Suprapubic skin (tissue), 4 donors: ENCODE data around the gene ANXA2R.

Experiments used
- POLR2A ChIP-seq, 2 donors: fragments of 450-650 bp; IDR thresholded peaks; one replicate each; pipeline ENCODE4 v1.6.1; 2017; ENCODE audit warnings: antibody characterized with exemption in 2 of 2, mild to moderate bottlenecking in 2 of 2, moderate library complexity in 2 of 2
- POLR2AphosphoS5 ChIP-seq, 3 donors: sonication (generic); formaldehyde crosslinking; IDR thresholded peaks; one replicate each; pipeline ENCODE4 v1.6.1; 2017; ENCODE audit warnings: antibody characterized with exemption in 3 of 3
- TF ChIP-seq, protein P1 (sequence below), 2 donors: fragments of 200-600 bp in 1 of 2; fragments of 450-650 bp in 1 of 2; sonication (generic) in 1 of 2; IDR thresholded peaks; one replicate each; pipeline ENCODE4 v1.5.1; 2016 to 2019; ENCODE audit warnings: antibody characterized with exemption in 2 of 2, mild to moderate bottlenecking in 1 of 2, moderate library complexity in 1 of 2

DNA sequence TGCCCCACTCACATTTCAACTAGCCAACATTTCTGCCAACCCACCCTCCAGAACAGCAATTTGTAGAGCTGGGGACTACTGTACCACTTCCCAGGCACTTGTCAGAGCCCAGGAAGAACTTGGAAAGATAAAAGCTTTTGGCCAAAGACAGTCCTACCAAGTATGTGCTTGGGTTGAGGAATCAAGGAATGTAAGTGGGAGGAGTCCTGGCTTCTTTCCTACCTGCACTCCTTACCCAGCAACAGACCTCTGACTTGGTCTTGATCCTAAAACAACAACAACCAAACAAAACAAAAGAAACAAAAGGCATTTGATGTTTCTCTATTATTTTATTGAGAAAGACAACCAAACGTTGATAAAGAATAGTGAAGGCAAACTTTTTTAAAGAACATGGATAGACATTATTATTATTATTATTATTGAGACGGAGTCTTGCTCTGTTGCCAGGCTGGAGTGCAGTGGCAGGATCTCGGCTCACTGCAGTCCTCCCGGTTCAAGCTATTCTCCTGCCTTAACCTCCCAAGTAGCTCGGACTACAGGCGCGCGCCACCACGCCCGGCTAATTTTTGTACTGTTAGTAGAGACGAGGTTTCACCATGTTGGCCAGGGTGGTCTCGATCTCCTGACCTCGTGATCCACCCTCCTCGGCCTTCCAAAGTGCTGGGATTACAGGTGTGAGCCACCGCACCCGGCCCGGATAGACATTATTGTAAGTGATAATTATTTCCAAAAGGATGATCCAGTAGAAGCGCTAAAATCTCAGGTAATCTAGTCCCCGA is 33.5 kb downstream of the ANXA2R start:
- TF ChIP-seq, protein P1, sequence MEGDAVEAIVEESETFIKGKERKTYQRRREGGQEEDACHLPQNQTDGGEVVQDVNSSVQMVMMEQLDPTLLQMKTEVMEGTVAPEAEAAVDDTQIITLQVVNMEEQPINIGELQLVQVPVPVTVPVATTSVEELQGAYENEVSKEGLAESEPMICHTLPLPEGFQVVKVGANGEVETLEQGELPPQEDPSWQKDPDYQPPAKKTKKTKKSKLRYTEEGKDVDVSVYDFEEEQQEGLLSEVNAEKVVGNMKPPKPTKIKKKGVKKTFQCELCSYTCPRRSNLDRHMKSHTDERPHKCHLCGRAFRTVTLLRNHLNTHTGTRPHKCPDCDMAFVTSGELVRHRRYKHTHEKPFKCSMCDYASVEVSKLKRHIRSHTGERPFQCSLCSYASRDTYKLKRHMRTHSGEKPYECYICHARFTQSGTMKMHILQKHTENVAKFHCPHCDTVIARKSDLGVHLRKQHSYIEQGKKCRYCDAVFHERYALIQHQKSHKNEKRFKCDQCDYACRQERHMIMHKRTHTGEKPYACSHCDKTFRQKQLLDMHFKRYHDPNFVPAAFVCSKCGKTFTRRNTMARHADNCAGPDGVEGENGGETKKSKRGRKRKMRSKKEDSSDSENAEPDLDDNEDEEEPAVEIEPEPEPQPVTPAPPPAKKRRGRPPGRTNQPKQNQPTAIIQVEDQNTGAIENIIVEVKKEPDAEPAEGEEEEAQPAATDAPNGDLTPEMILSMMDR (IDR thresholded peaks at IDR 0.05), result no peak
- TF ChIP-seq POLR2AphosphoS5 (IDR thresholded peaks at IDR 0.05) (no peak), POLR2A (IDR thresholded peaks at IDR 0.05) (no peak)
